Measurements from ENCODE around the gene KIR2DL1.
"Not testable (repeated sequence)": the region's sequence is repeated elsewhere in the genome, so short reads cannot be mapped to it uniquely, and the experiment has no call there.

Gene KIR2DL1

DNA sequence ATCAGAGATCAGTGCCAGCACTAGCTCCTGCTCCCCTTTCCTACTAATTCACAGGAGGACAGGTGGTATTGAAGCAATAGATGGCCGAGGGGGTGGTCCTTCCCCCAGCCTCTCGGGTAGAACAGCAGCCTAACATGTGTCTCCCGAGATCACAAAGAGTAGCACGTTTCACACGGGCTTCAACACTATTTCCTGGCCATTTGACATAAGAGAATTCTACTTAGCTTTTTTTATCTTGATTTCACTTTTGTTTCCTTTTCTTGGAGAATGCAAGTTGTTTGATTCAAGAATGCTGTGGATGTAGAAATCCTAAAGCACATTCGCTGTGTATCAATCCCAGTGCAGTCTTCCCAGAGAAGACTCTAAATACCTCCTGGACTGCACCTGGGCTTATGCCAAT, 19.3 kb upstream of the KIR2DL1 start:
- H3K27ac ChIP-seq (ENCODE audit: insufficient read depth in 1 of 2, low read depth in 1 of 2, low read length in 2 of 2, poor library complexity in 1 of 2, severe bottlenecking in 2 of 2); H3K27me3 ChIP-seq (replicated peaks in 2 of 5; ENCODE audit: control insufficient read depth in 4 of 5, insufficient read depth in 5 of 5, low read length in 4 of 5); H3K9me3 ChIP-seq (ENCODE audit: control extremely low read depth in 1 of 5, control insufficient read depth in 4 of 5, insufficient read depth in 2 of 5, low read depth in 1 of 5, low read length in 4 of 5); DNase-seq; H3K4me1 ChIP-seq (ENCODE audit: control extremely low read depth in 1 of 4, control insufficient read depth in 4 of 4, insufficient read depth in 4 of 4, low read length in 3 of 4); H3K4me3 ChIP-seq (ENCODE audit: control insufficient read depth in 1 of 7, extremely low read depth in 1 of 7, insufficient read depth in 4 of 7, low read depth in 2 of 7, low read length in 6 of 7); CTCF ChIA-PET; H3K36me3 ChIP-seq (ENCODE audit: control insufficient read depth in 4 of 4, insufficient read depth in 4 of 4, low read length in 3 of 4); POLR2A ChIA-PET: not testable (repeated sequence)
- WGBS (ENCODE audit: insufficient coverage): 47% methylated on average over 6 of the region's 6 CpGs

DNA sequence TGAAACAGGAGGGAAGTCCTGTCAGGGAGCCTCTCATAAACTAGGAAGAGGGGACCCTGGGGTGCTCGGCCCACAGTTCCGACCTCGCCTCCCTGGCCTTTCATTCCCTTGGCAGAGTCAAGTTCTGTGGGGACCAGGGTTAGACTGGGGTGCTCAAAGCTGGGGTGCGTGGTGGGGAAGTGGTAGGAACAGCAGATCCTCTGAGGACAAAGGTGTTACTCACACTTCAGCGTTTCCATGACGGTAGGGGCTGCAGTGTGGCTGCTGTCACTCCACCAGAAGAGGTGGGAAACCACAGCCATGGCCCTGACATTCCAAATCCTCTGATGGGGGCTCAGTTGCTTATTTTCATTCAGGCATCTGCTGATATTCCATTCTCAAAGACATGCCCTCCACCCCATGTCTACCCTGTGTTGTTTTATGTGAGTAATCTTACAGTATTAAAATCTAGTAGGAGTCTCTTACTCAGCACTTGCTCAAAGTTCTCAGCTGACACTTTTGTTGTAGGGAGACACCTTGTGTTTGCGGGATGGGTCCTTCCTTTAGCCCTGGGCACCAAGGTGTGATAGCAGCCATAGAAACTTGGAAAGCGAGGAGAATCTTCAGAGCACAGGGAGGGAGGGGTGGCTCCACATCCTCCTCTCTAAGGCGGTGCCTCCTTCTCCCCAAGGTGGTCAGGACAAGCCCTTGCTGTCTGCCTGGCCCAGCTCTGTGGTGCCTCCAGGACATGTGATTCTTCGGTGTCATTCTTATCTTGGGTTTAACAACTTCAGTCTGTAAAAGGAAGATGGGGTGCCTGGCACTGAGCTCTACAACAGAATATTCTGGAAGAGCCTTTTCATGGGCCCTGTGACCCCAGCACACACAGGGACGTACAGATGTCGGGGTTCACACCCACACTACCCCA, 13.1 kb upstream of the KIR2DL1 start:
- DNase-seq; H3K4me3 ChIP-seq (ENCODE audit: control insufficient read depth in 1 of 7, extremely low read depth in 1 of 7, insufficient read depth in 4 of 7, low read depth in 2 of 7, low read length in 6 of 7); H3K4me1 ChIP-seq (ENCODE audit: control extremely low read depth in 1 of 4, control insufficient read depth in 4 of 4, insufficient read depth in 4 of 4, low read length in 3 of 4); CTCF ChIA-PET; H3K36me3 ChIP-seq (ENCODE audit: control insufficient read depth in 4 of 4, insufficient read depth in 4 of 4, low read length in 3 of 4); H3K9me3 ChIP-seq (ENCODE audit: control extremely low read depth in 1 of 5, control insufficient read depth in 4 of 5, insufficient read depth in 2 of 5, low read depth in 1 of 5, low read length in 4 of 5); H3K27me3 ChIP-seq (replicated peaks in 2 of 5; ENCODE audit: control insufficient read depth in 4 of 5, insufficient read depth in 5 of 5, low read length in 4 of 5); POLR2A ChIA-PET; H3K27ac ChIP-seq (ENCODE audit: insufficient read depth in 1 of 2, low read depth in 1 of 2, low read length in 2 of 2, poor library complexity in 1 of 2, severe bottlenecking in 2 of 2): not testable (repeated sequence)
- whole genome bisulfite sequencing (ENCODE audit: insufficient coverage): 92% methylated on average over 6 of the region's 12 CpGs

- H3K27ac ChIP-seq (ENCODE audit: insufficient read depth in 1 of 2, low read depth in 1 of 2, low read length in 2 of 2, poor library complexity in 1 of 2, severe bottlenecking in 2 of 2); H3K9me3 ChIP-seq (ENCODE audit: control extremely low read depth in 1 of 5, control insufficient read depth in 4 of 5, insufficient read depth in 2 of 5, low read depth in 1 of 5, low read length in 4 of 5); POLR2A ChIA-PET; CTCF ChIA-PET; H3K27me3 ChIP-seq (replicated peaks in 2 of 5; ENCODE audit: control insufficient read depth in 4 of 5, insufficient read depth in 5 of 5, low read length in 4 of 5); H3K36me3 ChIP-seq (ENCODE audit: control insufficient read depth in 4 of 4, insufficient read depth in 4 of 4, low read length in 3 of 4); DNase-seq; H3K4me1 ChIP-seq (ENCODE audit: control extremely low read depth in 1 of 4, control insufficient read depth in 4 of 4, insufficient read depth in 4 of 4, low read length in 3 of 4); H3K4me3 ChIP-seq (ENCODE audit: control insufficient read depth in 1 of 7, extremely low read depth in 1 of 7, insufficient read depth in 4 of 7, low read depth in 2 of 7, low read length in 6 of 7): not testable (repeated sequence)
- WGBS (ENCODE audit: insufficient coverage): 48% methylated on average over 4 of the region's 6 CpGs
These were observed 11.0 kb upstream of the KIR2DL1 start for GRCh38 chr19:54758577-54758976.

DNA sequence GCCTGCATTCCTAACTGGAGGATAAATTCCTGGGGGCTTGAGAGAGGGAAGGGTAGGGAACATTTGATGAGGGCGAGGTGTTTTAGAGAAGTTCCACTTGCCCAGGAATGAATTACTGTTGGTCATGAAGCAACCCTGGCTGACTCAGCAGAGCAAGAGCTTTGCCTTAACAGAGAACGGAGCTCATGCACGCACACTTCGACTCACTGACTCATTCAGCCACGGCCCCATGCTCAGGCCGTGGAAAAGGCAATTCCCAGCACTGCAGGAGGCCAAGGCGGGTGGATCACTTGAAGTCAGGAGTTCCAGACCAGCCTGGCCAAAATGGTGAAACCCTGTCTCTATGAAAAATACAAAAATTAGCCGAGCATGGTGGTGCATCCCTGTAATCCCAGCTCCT, 5.4 kb upstream of the KIR2DL1 start:
- H3K27ac ChIP-seq (ENCODE audit: insufficient read depth in 1 of 2, low read depth in 1 of 2, low read length in 2 of 2, poor library complexity in 1 of 2, severe bottlenecking in 2 of 2); H3K9me3 ChIP-seq (ENCODE audit: control extremely low read depth in 1 of 5, control insufficient read depth in 4 of 5, insufficient read depth in 2 of 5, low read depth in 1 of 5, low read length in 4 of 5); H3K27me3 ChIP-seq (replicated peaks in 2 of 5; ENCODE audit: control insufficient read depth in 4 of 5, insufficient read depth in 5 of 5, low read length in 4 of 5); H3K4me1 ChIP-seq (ENCODE audit: control extremely low read depth in 1 of 4, control insufficient read depth in 4 of 4, insufficient read depth in 4 of 4, low read length in 3 of 4); H3K36me3 ChIP-seq (ENCODE audit: control insufficient read depth in 4 of 4, insufficient read depth in 4 of 4, low read length in 3 of 4); H3K4me3 ChIP-seq (ENCODE audit: control insufficient read depth in 1 of 7, extremely low read depth in 1 of 7, insufficient read depth in 4 of 7, low read depth in 2 of 7, low read length in 6 of 7); CTCF ChIA-PET; POLR2A ChIA-PET: not testable (repeated sequence)
- 76% methylated on average over 7 of the region's 8 CpGs for WGBS (ENCODE audit: insufficient coverage)
- DNase-seq: peak in 2 of 3 donors; percentile 5 to 33

DNA sequence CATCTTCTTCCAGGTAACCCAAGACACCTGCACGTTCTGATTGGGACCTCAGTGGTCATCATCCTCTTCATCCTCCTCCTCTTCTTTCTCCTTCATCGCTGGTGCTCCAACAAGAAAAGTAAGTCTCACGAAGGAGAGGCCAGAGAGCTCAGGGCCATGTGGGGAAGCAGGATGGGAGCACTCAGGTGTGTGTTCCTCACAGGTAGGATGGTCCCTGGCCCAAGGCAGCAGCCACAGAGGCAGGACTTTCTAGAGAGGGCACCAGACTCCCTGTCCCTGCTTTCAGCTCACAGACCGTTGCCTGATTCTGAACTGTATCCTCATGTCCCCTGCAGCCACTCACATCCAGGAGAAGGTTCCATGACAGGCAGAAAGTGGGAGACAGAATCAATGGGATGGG, 3.1 kb upstream of the KIR2DL1 start:
- CTCF ChIA-PET; POLR2A ChIA-PET; H3K9me3 ChIP-seq (ENCODE audit: control extremely low read depth in 1 of 5, control insufficient read depth in 4 of 5, insufficient read depth in 2 of 5, low read depth in 1 of 5, low read length in 4 of 5); H3K36me3 ChIP-seq (ENCODE audit: control insufficient read depth in 4 of 4, insufficient read depth in 4 of 4, low read length in 3 of 4); H3K4me3 ChIP-seq (ENCODE audit: control insufficient read depth in 1 of 7, extremely low read depth in 1 of 7, insufficient read depth in 4 of 7, low read depth in 2 of 7, low read length in 6 of 7); H3K4me1 ChIP-seq (ENCODE audit: control extremely low read depth in 1 of 4, control insufficient read depth in 4 of 4, insufficient read depth in 4 of 4, low read length in 3 of 4); DNase-seq; H3K27ac ChIP-seq (ENCODE audit: insufficient read depth in 1 of 2, low read depth in 1 of 2, low read length in 2 of 2, poor library complexity in 1 of 2, severe bottlenecking in 2 of 2); H3K27me3 ChIP-seq (replicated peaks in 2 of 5; ENCODE audit: control insufficient read depth in 4 of 5, insufficient read depth in 5 of 5, low read length in 4 of 5): not testable (repeated sequence)
- WGBS (ENCODE audit: insufficient coverage): 83% methylated on average over 1 of the region's 4 CpGs

DNA sequence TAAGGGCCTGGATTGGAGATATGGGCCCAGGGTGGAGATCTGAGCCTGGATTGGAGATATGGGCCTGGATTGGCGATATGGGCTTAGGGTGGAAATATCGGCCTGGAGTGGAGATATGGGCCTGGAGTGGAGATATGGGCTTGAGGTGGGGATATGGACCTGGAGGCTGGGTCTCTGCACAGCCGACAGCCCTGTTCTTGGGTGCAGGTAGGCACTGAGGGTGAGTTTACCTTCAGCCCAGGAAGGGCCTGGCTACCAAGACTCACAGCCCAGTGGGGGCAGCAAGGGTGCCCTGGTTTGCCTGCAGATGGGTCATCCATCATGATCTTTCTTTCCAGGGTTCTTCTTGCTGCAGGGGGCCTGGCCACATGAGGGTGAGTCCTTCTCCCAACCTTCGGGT, 918 bp downstream of the KIR2DL1 start:
- H3K27me3 ChIP-seq (replicated peaks in 2 of 5; ENCODE audit: control insufficient read depth in 4 of 5, insufficient read depth in 5 of 5, low read length in 4 of 5); H3K4me1 ChIP-seq (ENCODE audit: control extremely low read depth in 1 of 4, control insufficient read depth in 4 of 4, insufficient read depth in 4 of 4, low read length in 3 of 4); CTCF ChIA-PET; H3K4me3 ChIP-seq (ENCODE audit: control insufficient read depth in 1 of 7, extremely low read depth in 1 of 7, insufficient read depth in 4 of 7, low read depth in 2 of 7, low read length in 6 of 7); H3K9me3 ChIP-seq (ENCODE audit: control extremely low read depth in 1 of 5, control insufficient read depth in 4 of 5, insufficient read depth in 2 of 5, low read depth in 1 of 5, low read length in 4 of 5); H3K27ac ChIP-seq (ENCODE audit: insufficient read depth in 1 of 2, low read depth in 1 of 2, low read length in 2 of 2, poor library complexity in 1 of 2, severe bottlenecking in 2 of 2); POLR2A ChIA-PET; H3K36me3 ChIP-seq (ENCODE audit: control insufficient read depth in 4 of 4, insufficient read depth in 4 of 4, low read length in 3 of 4); DNase-seq: not testable (repeated sequence)
- WGBS (ENCODE audit: insufficient coverage): 93% methylated on average over 4 of the region's 4 CpGs

- WGBS (ENCODE audit: insufficient coverage): 94% methylated on average over 11 of the region's 15 CpGs
- H3K9me3 ChIP-seq (ENCODE audit: control extremely low read depth in 1 of 5, control insufficient read depth in 4 of 5, insufficient read depth in 2 of 5, low read depth in 1 of 5, low read length in 4 of 5); H3K4me1 ChIP-seq (ENCODE audit: control extremely low read depth in 1 of 4, control insufficient read depth in 4 of 4, insufficient read depth in 4 of 4, low read length in 3 of 4); H3K36me3 ChIP-seq (ENCODE audit: control insufficient read depth in 4 of 4, insufficient read depth in 4 of 4, low read length in 3 of 4); H3K4me3 ChIP-seq (ENCODE audit: control insufficient read depth in 1 of 7, extremely low read depth in 1 of 7, insufficient read depth in 4 of 7, low read depth in 2 of 7, low read length in 6 of 7); DNase-seq; H3K27me3 ChIP-seq (replicated peaks in 2 of 5; ENCODE audit: control insufficient read depth in 4 of 5, insufficient read depth in 5 of 5, low read length in 4 of 5); H3K27ac ChIP-seq (ENCODE audit: insufficient read depth in 1 of 2, low read depth in 1 of 2, low read length in 2 of 2, poor library complexity in 1 of 2, severe bottlenecking in 2 of 2); POLR2A ChIA-PET; CTCF ChIA-PET: not testable (repeated sequence)
These were observed 1.7 kb downstream of the KIR2DL1 start for GRCh38 chr19:54771018-54771960.
